HL-60 (cell line): ENCODE measurements around the gene MMP10.

ENCODE experiments used
- CTCF ChIP-seq: IDR thresholded peaks from one replicate; pipeline ENCODE4 v1.5.1; 2011; ENCODE audit warnings: low read length, control low read depth, inconsistent platforms; ENCODE audit not compliant: insufficient read depth
- GABPA ChIP-seq: IDR thresholded peaks from 2 replicates; pipeline ENCODE4 v1.6.1; 2012; ENCODE audit warnings: low read depth
- POLR2AphosphoS5 ChIP-seq: IDR thresholded peaks from 2 replicates; pipeline ENCODE4 v1.6.1; 2012; ENCODE audit warnings: low read depth

GRCh38 chr11:102761646-102762238, 18.7 kb downstream of the MMP10 start:
- TF ChIP-seq CTCF (no peak), GABPA (no peak), POLR2AphosphoS5 (no peak)
